ENCODE data around the gene WBP2.

The WBP2 gene

GRCh38 chr17:75848523-75849278, 6.4 kb downstream of the WBP2 start:
- H3K27me3 Mint-ChIP-seq = no peaks in the 10 kb centered on the region
- H3K27ac Mint-ChIP-seq = peak overlapping the region; percentile 90
- intact Hi-C loops (cut with micrococcal nuclease) = no loop called here
- no peak overlapping the region for H3K4me3 Mint-ChIP-seq
- H3K36me3 Mint-ChIP-seq (ENCODE audit: low read depth) = peaks cover 92% of the 10 kb centered on the region
- H3K9me3 Mint-ChIP-seq = no peaks in the 10 kb centered on the region
- H3K4me1 Mint-ChIP-seq (ENCODE audit: low read depth) = peaks cover 61% of the 10 kb centered on the region

GRCh38 chr17:75847614-75848522, 7.3 kb downstream of the WBP2 start:
- no peak overlapping the region for H3K4me3 Mint-ChIP-seq
- H3K4me1 Mint-ChIP-seq (ENCODE audit: low read depth) = peaks cover 63% of the 10 kb centered on the region
- H3K27me3 Mint-ChIP-seq = no peaks in the 10 kb centered on the region
- H3K36me3 Mint-ChIP-seq (ENCODE audit: low read depth) = peaks cover 92% of the 10 kb centered on the region
- intact Hi-C loops (cut with micrococcal nuclease) = no loop called here
- H3K27ac Mint-ChIP-seq = peak overlapping the region; percentile 90
- H3K9me3 Mint-ChIP-seq = no peaks in the 10 kb centered on the region

GRCh38 chr17:75846692-75847613, 8.2 kb downstream of the WBP2 start:
- peak overlapping the region; percentile 59 for H3K4me3 Mint-ChIP-seq
- no peaks in the 10 kb centered on the region for H3K27me3 Mint-ChIP-seq
- peaks cover 67% of the 10 kb centered on the region for H3K4me1 Mint-ChIP-seq (ENCODE audit: low read depth)
- peak overlapping the region; percentile 90 for H3K27ac Mint-ChIP-seq
- no peaks in the 10 kb centered on the region for H3K9me3 Mint-ChIP-seq
- H3K36me3 Mint-ChIP-seq (ENCODE audit: low read depth) = peaks cover 92% of the 10 kb centered on the region
- intact Hi-C loops (cut with micrococcal nuclease) = no loop called here

- Mint-ChIP-seq H3K27ac (peak overlapping the region; percentile 90), H3K4me1 (ENCODE audit: low read depth) (peaks cover 68% of the 10 kb centered on the region), H3K27me3 (no peaks in the 10 kb centered on the region), H3K4me3 (peak overlapping the region; percentile 59), H3K9me3 (no peaks in the 10 kb centered on the region), H3K36me3 (ENCODE audit: low read depth) (peaks cover 86% of the 10 kb centered on the region)
- intact Hi-C loops (cut with micrococcal nuclease) = no loop called here
These were observed 9.0 kb downstream of the WBP2 start for GRCh38 chr17:75845933-75846691.

GRCh38 chr17:75845058-75845711, 9.9 kb downstream of the WBP2 start:
- peak overlapping the region; percentile 41 for H3K4me3 Mint-ChIP-seq
- intact Hi-C loops (cut with micrococcal nuclease) = no loop called here
- peaks cover 68% of the 10 kb centered on the region for H3K4me1 Mint-ChIP-seq (ENCODE audit: low read depth)
- no peaks in the 10 kb centered on the region for H3K9me3 Mint-ChIP-seq
- H3K27ac Mint-ChIP-seq = peak overlapping the region; percentile 90
- H3K36me3 Mint-ChIP-seq (ENCODE audit: low read depth) = peaks cover 86% of the 10 kb centered on the region
- no peaks in the 10 kb centered on the region for H3K27me3 Mint-ChIP-seq

- H3K9me3 Mint-ChIP-seq = no peaks in the 10 kb centered on the region
- no peaks in the 10 kb centered on the region for H3K27me3 Mint-ChIP-seq
- peaks cover 86% of the 10 kb centered on the region for H3K36me3 Mint-ChIP-seq (ENCODE audit: low read depth)
- H3K4me3 Mint-ChIP-seq = peak overlapping the region; percentile 93
- peaks cover 64% of the 10 kb centered on the region for H3K4me1 Mint-ChIP-seq (ENCODE audit: low read depth)
- intact Hi-C loops (cut with micrococcal nuclease) = loop anchor here (1.0 kb wide), 1 partner anchor 11 kb away; the partner anchor contains the start of gene WBP2
- H3K27ac Mint-ChIP-seq = peak overlapping the region; percentile 90
These were observed 10.5 kb downstream of the WBP2 start for GRCh38 chr17:75844530-75845057.

- H3K4me1 Mint-ChIP-seq (ENCODE audit: low read depth) = peaks cover 56% of the 10 kb centered on the region
- peak within 1 kb of the TSS; percentile 93 for H3K4me3 Mint-ChIP-seq
- H3K27me3 Mint-ChIP-seq = no peaks in the 10 kb centered on the region
- H3K36me3 Mint-ChIP-seq (ENCODE audit: low read depth) = peaks cover 86% of the 10 kb centered on the region
- H3K27ac Mint-ChIP-seq = peak within 1 kb of the TSS; percentile 90
- no peaks in the 10 kb centered on the region for H3K9me3 Mint-ChIP-seq
- intact Hi-C loops (cut with micrococcal nuclease) = loop anchor here (1.0 kb wide), 1 partner anchor 11 kb away; the partner anchor contains the start of gene WBP2
These were observed 11.3 kb downstream of the WBP2 start, which contains the start of gene UNC13D for GRCh38 chr17:75843577-75844529. TSS of gene UNC13D (minus strand) at chr17:75844404. CDS start at chr17:75844337, 67 bp downstream.

- H3K36me3 Mint-ChIP-seq (ENCODE audit: low read depth) = peaks cover 86% of the 10 kb centered on the region
- intact Hi-C loops (cut with micrococcal nuclease) = no loop called here
- peak overlapping the region; percentile 90 for H3K27ac Mint-ChIP-seq
- H3K27me3 Mint-ChIP-seq = no peaks in the 10 kb centered on the region
- H3K4me1 Mint-ChIP-seq (ENCODE audit: low read depth) = peaks cover 48% of the 10 kb centered on the region
- H3K9me3 Mint-ChIP-seq = no peaks in the 10 kb centered on the region
- H3K4me3 Mint-ChIP-seq = peak overlapping the region; percentile 93
These were observed 12.1 kb downstream of the WBP2 start for GRCh38 chr17:75842963-75843576.

- no peaks in the 10 kb centered on the region for H3K9me3 Mint-ChIP-seq
- peak overlapping the region; percentile 40 for H3K4me3 Mint-ChIP-seq
- intact Hi-C loops (cut with micrococcal nuclease) = no loop called here
- H3K36me3 Mint-ChIP-seq (ENCODE audit: low read depth) = peaks cover 86% of the 10 kb centered on the region
- H3K4me1 Mint-ChIP-seq (ENCODE audit: low read depth) = peaks cover 42% of the 10 kb centered on the region
- no peaks in the 10 kb centered on the region for H3K27me3 Mint-ChIP-seq
- H3K27ac Mint-ChIP-seq = peak overlapping the region; percentile 64
These were observed 12.7 kb downstream of the WBP2 start for GRCh38 chr17:75842411-75842810.

- H3K27me3 Mint-ChIP-seq = no peaks in the 10 kb centered on the region
- H3K9me3 Mint-ChIP-seq = no peaks in the 10 kb centered on the region
- H3K4me3 Mint-ChIP-seq = no peak overlapping the region
- intact Hi-C loops (cut with micrococcal nuclease) = no loop called here
- H3K27ac Mint-ChIP-seq = no peak overlapping the region
- peaks cover 86% of the 10 kb centered on the region for H3K36me3 Mint-ChIP-seq (ENCODE audit: low read depth)
- peaks cover 26% of the 10 kb centered on the region for H3K4me1 Mint-ChIP-seq (ENCODE audit: low read depth)
These were observed 14.4 kb downstream of the WBP2 start for GRCh38 chr17:75840799-75841164.
